ENCODE results near the gene ZNF580. TPM values are rescaled to one million over a fixed set of nuclear protein-coding genes. Genes with fewer than 3 reads are reported as not detected.

The ZNF580 gene
- total RNA-seq, 4 donors from 2014 or later: 4.8 to 69.8 (median 19.1) TPM

GRCh38 chr19:55649268-55650125 lies 8.7 kb downstream of the ZNF580 start:
- intact Hi-C loops (cut with DNase I; ENCODE audit: low total_unique reads): loop anchor here (10.0 kb wide), 1 partner anchor 535 kb away; the partner anchor contains the start of gene PPP1R12C

GRCh38 chr19:55650126-55650557 lies 9.3 kb downstream of the ZNF580 start:
- peaks cover 0 to 5% of the 10 kb centered on the region in 2 donors for H3K4me1 ChIP-seq
- H3K27me3 ChIP-seq: no peaks in the 10 kb centered on the region
- no peak overlapping the region for H3K4me3 ChIP-seq
- no peak for DNase-seq
- H3K36me3 ChIP-seq: no peaks in the 10 kb centered on the region
- TF ChIP-seq POLR2A (IDR thresholded peaks at IDR 0.05): no peak
- TF ChIP-seq CTCF (IDR thresholded peaks at IDR 0.05): no peak
- H3K27ac ChIP-seq: no peak overlapping the region
- H3K9me3 ChIP-seq: no peaks in the 10 kb centered on the region
- intact Hi-C loops (cut with DNase I; ENCODE audit: low total_unique reads): no loop called here

More at GRCh38 chr19:55649268-55650125, 8.7 kb downstream of the ZNF580 start:
- no peaks in the 10 kb centered on the region for H3K9me3 ChIP-seq
- H3K4me3 ChIP-seq: peak overlapping the region; percentile 54 to 70
- H3K4me1 ChIP-seq: peaks cover 0 to 8% of the 10 kb centered on the region in 2 donors
- no peaks in the 10 kb centered on the region for H3K36me3 ChIP-seq
- TF ChIP-seq CTCF (IDR thresholded peaks at IDR 0.05) (no peak), POLR2A (IDR thresholded peaks at IDR 0.05) (no peak)
- H3K27me3 ChIP-seq: no peaks in the 10 kb centered on the region
- peak overlapping the region; percentile 86 for H3K27ac ChIP-seq
- DNase-seq: no peak

- Histone ChIP-seq H3K36me3 (no peaks in the 10 kb centered on the region), H3K9me3 (no peaks in the 10 kb centered on the region), H3K27ac (no peak overlapping the region), H3K27me3 (no peaks in the 10 kb centered on the region), H3K4me3 (no peak overlapping the region), H3K4me1 (peaks cover 0 to 5% of the 10 kb centered on the region in 2 donors)
- TF ChIP-seq CTCF (IDR thresholded peaks at IDR 0.05) (no peak), POLR2A (IDR thresholded peaks at IDR 0.05) (no peak)
- intact Hi-C loops (cut with DNase I; ENCODE audit: low total_unique reads): no loop called here
- DNase-seq: no peak
Observed at GRCh38 chr19:55650602-55651230, 9.9 kb downstream of the ZNF580 start.

- no peak for TF ChIP-seq POLR2A (IDR thresholded peaks at IDR 0.05)
- no peak for TF ChIP-seq CTCF (IDR thresholded peaks at IDR 0.05)
- no peak overlapping the region for H3K27ac ChIP-seq
- no peaks in the 10 kb centered on the region for H3K36me3 ChIP-seq
- intact Hi-C loops (cut with DNase I; ENCODE audit: low total_unique reads): no loop called here
- no peak overlapping the region for H3K4me3 ChIP-seq
- no peaks in the 10 kb centered on the region for H3K27me3 ChIP-seq
- no peak for DNase-seq
- no peaks in the 10 kb centered on the region for H3K9me3 ChIP-seq
- peaks cover 4 to 9% of the 10 kb centered on the region in 2 donors for H3K4me1 ChIP-seq
Observed at GRCh38 chr19:55651236-55651635, 10.4 kb downstream of the ZNF580 start.

Measured in uterus (tissue), 4 donors.